ENCODE measurements around the gene MYLK.
"Not testable (repeated sequence)": the region's sequence is repeated elsewhere in the genome, so short reads cannot be mapped to it uniquely, and the experiment has no call there.

MYLK gene

DNA sequence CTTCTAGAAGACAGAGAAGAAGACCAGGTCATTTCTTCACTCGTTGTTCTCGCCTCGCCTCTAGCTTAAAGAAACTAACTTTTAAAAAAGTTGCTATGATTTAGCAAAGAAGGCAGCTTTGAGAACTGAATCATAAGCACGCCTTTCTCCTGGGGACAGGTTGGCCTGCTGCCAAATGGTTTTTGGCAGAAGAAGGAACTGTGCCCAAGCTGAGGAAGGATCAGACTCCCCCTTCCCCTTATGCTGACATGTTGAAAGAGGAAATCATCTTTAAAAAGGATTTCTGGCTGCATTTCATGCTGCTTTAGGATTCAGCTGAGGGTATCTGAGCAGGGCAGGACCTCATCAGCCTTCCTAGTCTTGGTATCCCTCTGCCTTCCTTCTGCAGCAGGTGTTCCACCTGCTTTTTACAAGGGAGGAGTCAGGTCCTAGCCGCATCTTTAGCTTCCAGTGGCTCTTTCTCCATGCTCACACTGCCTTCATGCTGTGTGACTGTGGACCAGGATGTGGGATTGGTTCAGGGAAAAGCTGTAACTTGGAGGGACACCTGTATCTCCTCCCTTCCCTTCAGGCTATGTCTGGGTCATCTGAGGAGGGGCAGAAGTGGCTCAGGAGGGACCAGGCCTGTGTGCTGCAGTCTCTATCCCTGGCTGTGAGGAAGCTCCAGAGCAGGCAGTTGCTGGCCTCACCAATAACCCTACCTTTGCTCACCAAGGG is 265.2 kb downstream of the MYLK start:
- DNase-seq, result peak in 8 of 10 donors; percentile 28 to 89 (median 58)
- intact Hi-C loops (cut with DNase I), result no loop called here

DNA sequence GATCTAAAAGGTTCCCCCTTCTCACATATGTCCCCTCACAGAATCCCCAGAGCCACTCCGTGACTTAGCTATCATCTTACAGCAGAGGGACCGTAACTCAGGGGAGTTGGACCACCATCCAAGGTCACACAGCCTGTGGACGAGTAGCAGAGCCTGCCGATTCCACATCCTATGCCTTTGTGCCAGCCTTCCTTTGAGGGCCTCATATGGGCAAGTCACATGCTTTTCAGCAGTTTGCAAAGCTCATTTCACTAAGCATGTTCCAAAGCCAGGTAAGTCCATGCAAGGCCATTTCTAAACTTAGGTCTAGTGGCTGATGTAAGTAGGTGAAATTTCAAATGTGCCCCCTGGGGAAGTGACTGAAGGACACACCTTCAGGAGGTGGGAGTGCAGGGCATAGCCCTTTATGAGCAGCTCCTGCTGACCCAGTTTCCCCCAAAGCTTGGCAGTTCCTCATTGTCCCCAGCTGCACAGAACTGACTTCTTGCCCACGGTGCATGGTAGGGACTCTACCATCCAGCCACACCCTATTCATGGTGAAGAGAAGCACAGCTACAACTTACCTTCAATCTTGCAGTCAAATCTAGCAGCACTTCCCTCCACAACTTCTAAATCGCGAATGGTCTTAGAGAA is 265.9 kb downstream of the MYLK start:
- intact Hi-C loops (cut with DNase I), result no loop called here
- no peak for DNase-seq

DNA sequence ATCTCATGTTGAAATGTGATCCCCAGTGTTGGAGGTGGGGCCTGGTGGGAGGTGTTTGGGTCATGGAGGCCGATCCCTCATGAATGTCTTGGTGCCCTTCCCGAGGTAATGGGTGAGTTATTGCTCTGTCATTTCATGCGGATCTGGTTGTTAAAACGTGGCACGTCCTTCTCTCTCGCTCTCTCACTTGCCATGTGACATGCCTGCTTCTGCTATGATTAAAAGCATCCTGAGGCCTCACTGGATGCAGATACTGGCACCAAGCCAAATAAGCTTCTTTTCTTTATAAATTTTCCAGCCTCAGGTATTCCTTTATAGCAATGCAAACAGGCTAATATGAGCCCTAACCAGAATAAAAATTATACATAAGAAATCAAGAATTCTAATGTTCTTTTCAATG is 267.5 kb downstream of the MYLK start:
- intact Hi-C loops (cut with DNase I), result no loop called here

DNA sequence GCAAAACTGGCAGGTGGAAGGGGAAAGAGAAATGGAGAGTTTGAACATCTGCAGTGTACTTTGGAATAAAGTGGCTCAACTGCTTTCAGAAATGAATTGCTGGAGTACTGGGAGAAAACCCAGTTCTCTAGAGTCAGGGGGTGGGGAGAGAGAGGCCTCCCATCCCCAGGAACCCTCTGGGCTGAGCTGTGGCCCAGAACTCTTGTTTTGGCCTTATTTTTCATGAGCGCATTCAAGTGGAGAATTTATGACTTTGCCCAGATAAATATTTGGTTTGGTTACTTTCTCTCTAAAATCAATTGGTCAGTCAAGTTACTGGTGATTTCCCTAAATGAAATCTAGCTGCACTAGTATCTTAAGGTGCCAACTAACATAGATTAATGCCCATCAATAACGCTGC is 270.6 kb downstream of the MYLK start:
- no peak for DNase-seq
- intact Hi-C loops (cut with DNase I), result no loop called here

More for the DNA sequence above, 267.5 kb downstream of the MYLK start:
- DNase-seq, result no peak

DNA sequence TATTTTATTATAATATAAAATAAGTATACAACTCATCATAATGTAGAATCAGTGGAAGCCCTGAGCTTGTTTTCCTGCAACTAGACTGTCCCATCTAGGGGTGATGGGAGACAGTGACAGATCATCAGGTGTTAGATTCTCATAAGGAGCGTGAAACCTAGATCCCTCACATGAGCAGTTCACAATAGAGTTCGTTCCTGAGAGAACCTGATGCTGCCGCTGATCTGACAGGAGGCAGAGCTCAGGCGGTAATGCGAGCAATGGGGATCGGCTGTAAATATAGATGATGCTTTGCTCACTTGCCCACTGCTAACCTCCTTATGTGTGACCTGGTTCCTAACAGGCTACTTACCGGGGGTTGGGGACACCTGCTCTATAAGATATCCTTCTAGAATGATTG is 272.5 kb downstream of the MYLK start:
- DNase-seq; intact Hi-C loops (cut with DNase I): not testable (repeated sequence)

DNA sequence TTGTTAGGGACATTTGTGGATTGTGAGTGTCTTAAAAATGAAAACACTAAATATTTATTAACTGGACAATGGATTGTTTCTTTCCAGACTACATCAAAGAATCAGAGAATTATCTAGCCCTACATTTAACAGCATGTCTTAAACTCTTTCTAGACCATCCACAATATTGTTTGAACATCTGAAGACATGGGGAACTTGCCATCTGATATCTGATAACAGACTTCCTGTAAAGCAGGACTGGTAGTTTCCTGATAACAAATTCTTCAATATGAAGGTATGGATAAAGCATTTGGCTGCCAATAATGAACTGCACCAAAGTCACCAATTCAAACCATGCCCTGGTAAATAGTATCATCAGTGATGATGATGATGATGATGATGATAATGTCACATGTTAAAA is 273.1 kb downstream of the MYLK start:
- no peak for DNase-seq
- intact Hi-C loops (cut with DNase I), result no loop called here

DNA sequence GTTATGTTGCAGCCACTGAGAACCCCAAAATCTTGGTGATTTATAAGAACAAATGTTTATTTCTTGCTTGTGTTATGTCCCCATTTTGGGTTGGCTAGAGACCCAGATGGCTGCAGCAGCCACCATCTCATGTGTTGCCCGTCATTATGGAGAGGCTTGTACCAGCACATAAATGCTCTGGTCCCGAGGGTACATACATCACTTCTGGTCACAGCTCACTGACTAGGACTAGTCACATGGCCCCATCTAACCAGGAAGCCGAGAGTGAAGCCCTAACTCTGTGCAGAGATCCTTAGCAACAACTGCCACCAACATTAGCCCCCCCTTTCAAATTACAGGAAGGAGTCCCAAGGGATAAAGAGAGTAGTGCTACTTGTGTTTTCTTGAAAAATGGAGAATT is 273.8 kb downstream of the MYLK start:
- DNase-seq, result no peak
- intact Hi-C loops (cut with DNase I), result no loop called here

DNA sequence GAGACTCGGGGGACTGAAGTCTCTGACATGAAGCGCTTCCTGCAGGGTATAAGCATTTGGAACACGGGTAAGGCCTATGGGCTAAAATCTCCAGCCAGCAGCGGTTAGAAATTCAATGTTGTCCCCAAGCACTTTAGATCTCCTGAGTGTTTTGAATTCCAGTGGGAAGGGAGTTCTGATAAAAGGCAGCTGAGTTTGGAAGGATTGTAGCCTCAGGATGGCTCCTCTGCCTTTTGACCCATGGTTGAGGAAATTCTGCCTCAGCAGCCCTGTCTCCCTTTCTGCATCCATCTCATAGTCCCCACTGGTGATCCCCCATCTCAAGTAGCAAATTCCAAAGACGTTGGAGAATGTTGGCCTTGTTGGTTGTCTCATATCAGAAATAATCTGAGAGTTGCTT is 275.1 kb downstream of the MYLK start:
- intact Hi-C loops (cut with DNase I), result no loop called here
- DNase-seq, result no peak

DNA sequence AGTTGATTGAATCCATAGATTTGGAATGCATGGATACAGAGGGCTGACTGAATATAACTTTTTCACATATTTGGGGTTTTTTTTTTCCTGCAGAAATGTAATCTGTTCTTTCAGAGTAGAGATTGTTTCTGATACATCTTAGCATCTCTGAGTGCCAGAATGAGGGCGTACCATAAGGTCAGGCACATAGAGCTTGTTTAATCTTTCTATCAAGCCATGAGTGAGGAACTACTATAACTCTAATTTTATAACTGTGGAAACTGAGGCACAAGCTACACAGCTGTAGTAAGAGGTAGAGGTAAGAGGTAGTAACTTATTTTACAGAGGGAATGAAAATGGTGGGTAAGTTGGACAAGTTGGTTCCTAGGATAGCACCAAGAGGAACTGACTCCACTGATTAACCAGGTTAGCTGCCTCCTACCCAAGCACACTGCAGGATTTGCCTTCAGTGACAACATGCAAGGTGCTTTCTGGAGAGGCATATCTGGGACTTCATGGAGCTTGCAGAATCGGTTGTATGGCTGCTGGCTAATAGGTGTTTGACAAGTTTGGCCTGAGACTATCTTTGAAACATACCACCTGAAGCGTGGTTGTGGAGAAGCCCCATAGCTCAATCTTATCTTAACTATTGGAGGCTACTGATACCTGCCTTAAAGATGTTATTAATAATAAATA is 275.7 kb downstream of the MYLK start:
- intact Hi-C loops (cut with DNase I), result no loop called here
- no peak for DNase-seq

DNA sequence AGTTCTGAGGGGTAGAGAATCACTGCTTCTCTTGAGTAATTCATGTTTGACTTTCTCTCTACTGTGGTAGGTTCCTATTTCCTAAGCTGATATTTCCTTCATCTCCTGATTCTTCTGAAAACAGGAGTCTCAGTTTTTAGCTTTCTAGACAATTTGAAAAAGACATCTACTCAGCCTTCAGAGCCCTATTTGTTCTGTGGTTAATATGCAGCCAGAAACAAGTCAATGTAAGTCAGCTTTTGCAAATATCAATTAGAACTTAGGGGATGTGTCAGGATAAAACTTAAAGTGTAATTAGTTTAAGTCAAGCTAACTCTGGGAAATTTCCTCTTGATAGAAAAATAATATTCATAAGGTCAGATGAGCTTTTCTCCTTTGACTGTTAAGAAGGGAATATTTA is 277.6 kb downstream of the MYLK start:
- intact Hi-C loops (cut with DNase I), result no loop called here
- no peak for DNase-seq

DNA sequence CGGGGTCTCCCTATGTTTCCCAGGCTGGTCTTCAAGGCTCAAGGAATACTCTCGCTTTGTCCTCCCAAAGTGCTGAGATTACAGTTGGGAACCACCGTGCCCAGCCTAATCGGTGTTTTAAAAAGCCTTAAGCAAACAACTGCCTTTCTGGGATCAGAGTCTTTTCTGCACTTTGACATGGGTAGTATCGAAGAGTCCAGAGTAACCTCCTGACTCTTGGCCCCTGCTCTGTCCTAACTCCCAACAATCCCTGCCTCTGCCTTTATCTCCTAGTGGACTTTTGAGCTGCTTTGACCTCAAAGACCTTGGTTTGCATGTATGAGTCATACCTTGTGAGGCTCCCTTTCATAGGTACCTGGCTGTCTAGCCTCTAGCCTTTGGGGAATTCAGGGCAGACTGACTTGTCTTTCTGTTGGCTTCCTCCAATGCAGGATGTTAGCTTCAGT is 278.3 kb downstream of the MYLK start:
- intact Hi-C loops (cut with DNase I), result no loop called here

DNA sequence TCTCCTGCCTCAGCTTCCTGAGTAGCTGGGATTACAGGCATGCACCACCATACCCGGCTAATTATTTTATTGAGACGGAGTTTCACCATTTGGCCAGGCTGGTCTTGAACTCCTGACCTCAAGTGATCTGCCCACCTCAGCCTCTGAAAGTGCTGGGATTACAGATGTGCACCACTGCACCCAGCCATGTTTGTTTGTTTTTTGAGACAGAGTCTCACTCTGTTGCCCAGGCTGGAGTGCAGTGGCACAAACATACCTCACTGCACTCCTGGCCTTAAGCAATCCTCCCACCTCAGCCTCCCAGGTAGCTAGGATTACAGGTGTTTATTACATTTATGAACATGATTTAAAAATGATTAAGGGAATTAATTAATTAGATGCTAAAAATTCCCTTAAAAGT is 281.0 kb downstream of the MYLK start:
- DNase-seq; intact Hi-C loops (cut with DNase I): not testable (repeated sequence)

More for the DNA sequence above, 278.3 kb downstream of the MYLK start:
- no peak for DNase-seq

DNA sequence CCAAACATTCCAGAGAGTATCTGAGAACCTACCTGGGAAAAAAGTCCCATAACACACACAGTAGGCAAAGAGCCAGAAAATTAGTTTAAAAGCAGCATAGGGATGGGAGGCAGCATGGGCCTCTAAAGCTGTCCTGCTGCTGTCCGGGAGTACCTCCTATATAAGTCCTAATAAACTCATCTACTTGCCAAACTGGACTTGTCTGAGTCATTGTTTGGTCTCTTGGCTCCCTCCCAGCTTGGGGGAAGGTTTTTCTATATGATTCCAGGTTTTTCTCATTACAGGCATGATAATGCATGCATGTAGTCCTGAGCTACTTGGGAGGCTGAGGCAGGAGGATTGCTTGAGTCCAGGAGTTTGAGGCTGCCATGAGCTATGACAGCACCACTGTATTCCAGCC is 281.8 kb downstream of the MYLK start:
- no peak for DNase-seq
- intact Hi-C loops (cut with DNase I), result no loop called here

DNA sequence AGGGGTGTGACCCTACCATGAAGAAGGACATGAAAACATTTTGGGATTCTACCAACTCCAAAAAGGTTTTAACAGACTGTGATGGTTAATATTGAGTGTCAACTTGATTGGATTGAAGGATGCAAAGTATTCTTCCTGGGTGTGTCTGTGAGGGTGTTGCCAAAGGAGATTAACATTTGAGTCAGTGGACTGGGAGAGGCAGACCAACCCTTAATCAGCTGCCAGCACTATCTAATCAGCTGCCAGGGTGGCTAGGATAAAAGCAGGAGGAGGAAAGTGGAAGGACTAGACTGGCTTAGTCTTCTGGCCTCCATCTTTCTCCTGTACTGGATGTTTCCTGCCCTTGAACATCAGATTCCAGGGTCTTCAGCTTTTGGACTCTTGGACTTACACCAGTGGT is 283.3 kb downstream of the MYLK start:
- DNase-seq; intact Hi-C loops (cut with DNase I): not testable (repeated sequence)

DNA sequence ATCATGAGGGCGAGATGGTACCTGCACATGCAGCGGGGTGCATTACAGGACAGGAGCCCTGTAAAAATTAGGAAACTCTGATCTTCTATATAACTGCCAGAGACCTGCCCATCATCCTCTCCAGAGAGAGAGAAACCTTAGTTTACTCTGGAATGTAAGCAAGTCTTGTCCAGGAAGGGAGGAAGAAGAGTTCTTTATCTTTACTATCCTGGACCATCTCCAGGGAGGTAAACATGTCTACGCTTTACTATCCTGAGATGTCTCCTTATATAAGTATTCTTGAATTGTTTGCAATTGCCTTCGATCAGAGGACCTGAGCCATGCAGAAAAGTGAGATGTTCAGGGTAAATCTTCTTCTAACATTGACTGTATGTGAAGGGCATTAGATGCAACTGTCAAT is 286.6 kb downstream of the MYLK start:
- intact Hi-C loops (cut with DNase I), result no loop called here
- no peak for DNase-seq

DNA sequence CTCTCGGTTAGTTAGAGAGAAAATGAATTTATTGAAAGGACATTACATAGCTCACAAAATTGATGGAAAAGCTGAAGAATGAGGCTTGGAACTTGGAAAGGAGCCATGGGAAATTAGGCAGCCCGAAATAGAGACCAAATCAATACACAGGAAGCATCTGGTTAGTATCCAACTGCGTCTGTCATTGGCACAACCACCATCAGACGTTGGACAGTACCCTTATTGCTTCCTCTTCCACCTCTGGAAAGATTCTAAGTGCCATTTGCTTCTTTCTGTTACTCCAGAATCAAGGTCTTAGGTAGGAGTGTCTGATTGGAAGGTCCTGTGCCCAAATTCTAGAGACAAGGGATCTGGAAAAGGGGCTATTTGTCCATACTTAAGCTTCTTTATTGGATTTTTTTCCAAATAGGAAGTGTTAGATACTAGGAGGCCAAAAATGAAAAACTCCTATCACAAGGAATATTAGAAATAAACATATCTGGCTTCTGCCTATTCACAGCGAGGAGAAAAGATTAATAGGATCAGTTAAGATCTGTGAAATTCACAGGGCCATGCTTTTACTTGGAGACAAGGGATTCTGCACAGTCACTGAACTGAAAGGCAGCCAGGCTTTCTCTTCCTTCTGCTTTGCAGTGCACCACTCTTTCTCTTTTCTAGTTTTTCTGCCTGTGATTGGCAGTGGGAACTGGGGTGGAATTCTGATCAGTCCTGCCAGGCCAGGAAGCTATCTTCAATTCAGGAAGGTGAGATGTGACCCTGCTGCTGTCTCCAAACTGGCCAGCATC is 288.5 kb downstream of the MYLK start:
- intact Hi-C loops (cut with DNase I), result no loop called here
- no peak for DNase-seq

DNA sequence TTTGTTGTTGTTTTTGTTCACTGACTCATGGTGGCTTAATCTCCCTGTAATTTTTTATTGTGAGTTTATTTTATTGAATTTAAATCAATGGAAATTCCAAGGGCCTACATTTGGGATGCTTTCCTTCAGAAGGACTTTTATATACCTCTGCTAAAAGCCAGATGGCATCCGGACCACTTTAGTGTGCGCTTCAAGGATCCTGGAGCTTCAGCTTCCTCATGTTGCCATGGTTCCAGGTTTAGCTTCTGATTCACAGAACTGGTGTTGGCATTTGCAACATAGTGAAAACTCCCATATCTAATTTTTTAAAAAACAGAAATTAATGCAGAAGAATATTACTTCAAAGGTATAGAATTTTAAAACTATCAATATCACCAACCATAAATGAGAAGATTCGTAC is 290.8 kb downstream of the MYLK start:
- intact Hi-C loops (cut with DNase I), result no loop called here
- no peak for DNase-seq

DNA sequence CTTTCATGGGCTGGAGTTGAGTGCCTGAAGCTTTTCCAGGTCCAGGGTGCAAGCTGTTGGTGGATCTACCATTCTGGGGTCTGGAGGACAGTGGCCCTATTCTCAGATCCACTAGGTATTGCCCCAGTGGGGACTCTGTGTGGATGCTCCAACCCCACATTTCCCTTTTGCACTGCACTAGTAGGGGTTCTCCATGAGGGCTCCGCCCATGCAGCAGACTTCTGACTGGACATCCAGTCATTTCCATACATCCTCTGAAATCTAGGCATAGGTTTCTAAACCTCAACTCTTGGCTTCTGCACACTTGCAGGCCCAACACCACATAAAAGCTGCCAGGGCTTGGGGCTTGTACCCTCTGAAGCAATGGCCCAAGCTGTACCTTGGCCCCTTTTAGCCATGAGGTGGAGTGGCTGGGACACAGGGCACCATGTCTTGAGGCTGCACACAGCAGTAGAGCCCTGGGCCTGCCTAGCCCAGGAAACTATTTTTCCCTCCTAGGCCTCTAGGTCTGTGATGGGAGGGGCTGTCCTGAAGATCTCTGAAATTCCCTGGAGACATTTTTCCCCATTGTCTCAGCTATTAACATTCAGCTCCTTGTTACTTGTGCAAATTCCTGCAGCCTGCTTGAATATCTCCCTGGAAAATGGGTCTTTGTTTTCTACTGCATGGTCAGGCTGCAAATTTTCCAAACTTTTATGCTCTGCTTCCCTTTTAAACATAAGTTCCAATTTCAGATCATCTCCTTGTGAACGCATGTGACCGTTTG is 293.3 kb downstream of the MYLK start:
- intact Hi-C loops (cut with DNase I), result no loop called here

DNA sequence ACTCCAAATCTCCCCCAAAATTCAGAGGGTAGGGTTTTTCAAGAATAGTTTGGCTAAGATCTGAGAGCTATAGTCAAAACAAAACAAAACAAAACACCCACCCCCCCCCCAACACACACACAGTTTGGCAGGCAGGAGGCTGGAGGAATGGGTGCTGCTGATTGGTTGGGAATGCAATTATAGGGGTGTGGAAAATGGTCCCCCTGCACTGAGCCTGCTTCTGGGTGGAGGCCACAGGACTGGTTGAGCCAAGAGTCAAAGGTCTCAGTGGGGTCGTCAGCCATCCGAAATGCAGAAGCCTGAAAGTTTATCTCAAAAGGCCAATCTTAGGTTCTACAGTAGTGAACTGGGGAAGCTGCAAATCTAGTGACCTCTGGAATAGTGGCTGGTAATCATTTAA is 296.7 kb downstream of the MYLK start:
- no peak for DNase-seq
- intact Hi-C loops (cut with DNase I), result no loop called here

More for the DNA sequence above, 293.3 kb downstream of the MYLK start:
- DNase-seq, result no peak

DNA sequence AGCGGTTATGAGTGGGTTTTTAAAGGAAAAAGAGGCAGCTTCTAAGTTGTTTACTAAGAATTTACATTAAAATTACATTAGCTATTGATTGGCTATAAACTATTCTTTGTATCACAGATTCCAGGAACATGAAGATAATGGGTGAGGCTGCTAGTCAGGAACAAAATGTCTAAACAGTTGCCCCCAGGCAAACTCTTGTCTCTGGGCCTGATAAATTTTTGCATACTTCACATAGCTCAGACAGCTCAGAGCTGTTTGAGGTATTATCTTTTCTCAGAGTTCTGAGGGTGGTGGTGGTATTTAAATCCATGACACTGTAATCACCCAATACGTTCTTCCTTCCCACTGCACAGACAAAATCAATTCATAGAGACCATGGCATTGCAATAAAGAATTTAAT is 297.2 kb downstream of the MYLK start:
- DNase-seq, result no peak
- intact Hi-C loops (cut with DNase I), result no loop called here

All from posterior cingulate gyrus (tissue), 11 donors.